ENCODE measurements around the gene CLIP3.

Gene CLIP3

GRCh38 chr19:35993923-35994598 is 38.6 kb downstream of the CLIP3 start:
- Histone ChIP-seq H3K27me3 (replicated peaks in 2 of 5; ENCODE audit: control insufficient read depth in 4 of 5, insufficient read depth in 5 of 5, low read length in 4 of 5) (no peaks in the 10 kb centered on the region), H3K4me1 (ENCODE audit: control extremely low read depth in 1 of 4, control insufficient read depth in 4 of 4, insufficient read depth in 4 of 4, low read length in 3 of 4) (peaks cover 5 to 28% (median 25%) of the 10 kb centered on the region in 4 experiments), H3K9me3 (ENCODE audit: control extremely low read depth in 1 of 5, control insufficient read depth in 4 of 5, insufficient read depth in 2 of 5, low read depth in 1 of 5, low read length in 4 of 5) (no peaks in the 10 kb centered on the region), H3K4me3 (ENCODE audit: control insufficient read depth in 1 of 7, extremely low read depth in 1 of 7, insufficient read depth in 4 of 7, low read depth in 2 of 7, low read length in 6 of 7) (peak overlapping the region in 5 of 7 experiments; percentile 47 to 92 (median 82)), H3K27ac (ENCODE audit: insufficient read depth in 1 of 2, low read depth in 1 of 2, low read length in 2 of 2, poor library complexity in 1 of 2, severe bottlenecking in 2 of 2) (peak overlapping the region in 1 of 2 experiments; percentile 72), H3K36me3 (ENCODE audit: control insufficient read depth in 4 of 4, insufficient read depth in 4 of 4, low read length in 3 of 4) (peaks cover 0 to 15% (median 3%) of the 10 kb centered on the region in 4 experiments)
- DNase-seq = peak; percentile 26 to 49 (median 37)
- POLR2A ChIA-PET = interaction anchor here (1.2 kb wide), 1 partner anchor 20 kb away, joined by 3 read pairs; the partner anchor contains the start of gene ALKBH6
- WGBS (ENCODE audit: insufficient coverage) = 39% methylated on average over 46 of the region's 49 CpGs
- CTCF ChIA-PET = interaction anchor here (0.6 to 3.0 kb wide), 9 partner anchors 10 to 175 kb away, joined by 3 to 11 read pairs (median 4); partner anchors contain the start of gene SYNE4

DNA sequence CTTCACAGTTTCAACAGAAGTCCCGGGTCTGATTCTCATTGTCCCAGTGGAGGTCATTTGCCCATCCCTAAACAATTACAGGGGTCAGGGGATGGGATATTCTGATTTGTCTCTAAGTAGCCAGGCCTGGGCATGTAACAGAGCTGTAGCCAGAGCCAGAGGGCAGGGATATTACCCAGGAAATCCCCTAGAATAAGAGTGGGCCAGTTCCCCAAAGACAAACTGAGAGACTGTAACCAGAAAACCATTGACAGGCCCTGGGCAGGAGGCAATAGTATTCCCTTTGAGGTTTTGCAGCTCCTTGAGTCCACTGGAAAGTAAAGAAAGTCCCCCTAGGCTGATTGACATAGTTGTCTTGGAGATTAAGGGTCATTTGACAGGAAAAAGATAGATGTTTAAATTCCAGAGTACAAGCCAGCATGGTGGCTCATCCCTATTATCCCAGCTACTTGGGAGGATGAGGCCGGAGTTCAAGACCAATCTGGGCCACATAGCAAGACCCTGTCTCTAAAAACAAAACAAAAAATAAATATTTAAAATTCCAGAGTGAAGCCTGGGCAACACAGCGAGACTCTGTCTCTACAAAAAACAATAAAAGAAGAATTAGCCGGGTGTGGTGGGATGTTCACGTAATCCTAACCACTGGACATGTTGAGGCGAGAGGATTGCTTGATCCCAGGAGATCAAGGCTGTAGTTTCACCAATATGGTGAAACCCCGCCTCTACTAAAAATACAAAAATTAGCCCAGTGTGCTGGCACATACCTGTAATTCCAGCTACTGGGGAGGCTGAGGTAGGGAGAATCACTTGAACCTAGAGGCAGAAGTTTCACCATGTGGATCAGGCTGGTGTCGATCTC is 39.5 kb downstream of the CLIP3 start:
- no peak for DNase-seq
- POLR2A ChIA-PET = no interaction called here

GRCh38 chr19:35991731-35992450 is 40.8 kb downstream of the CLIP3 start:
- ChIA-PET POLR2A (no interaction called here), CTCF (interaction anchor here (1.3 to 1.4 kb wide), 4 partner anchors 10 to 67 kb away, joined by 3 to 5 read pairs (median 3); no protein-coding TSS in a partner anchor)
- H3K9me3 ChIP-seq (ENCODE audit: control extremely low read depth in 1 of 5, control insufficient read depth in 4 of 5, insufficient read depth in 2 of 5, low read depth in 1 of 5, low read length in 4 of 5) = no peaks in the 10 kb centered on the region
- no peaks in the 10 kb centered on the region for H3K27me3 ChIP-seq (replicated peaks in 2 of 5; ENCODE audit: control insufficient read depth in 4 of 5, insufficient read depth in 5 of 5, low read length in 4 of 5)
- no peak overlapping the region for H3K4me3 ChIP-seq (ENCODE audit: control insufficient read depth in 1 of 7, extremely low read depth in 1 of 7, insufficient read depth in 4 of 7, low read depth in 2 of 7, low read length in 6 of 7)
- peaks cover 0 to 3% (median 0%) of the 10 kb centered on the region in 4 experiments for H3K36me3 ChIP-seq (ENCODE audit: control insufficient read depth in 4 of 4, insufficient read depth in 4 of 4, low read length in 3 of 4)
- H3K4me1 ChIP-seq (ENCODE audit: control extremely low read depth in 1 of 4, control insufficient read depth in 4 of 4, insufficient read depth in 4 of 4, low read length in 3 of 4) = peaks cover 5 to 31% (median 25%) of the 10 kb centered on the region in 4 experiments
- H3K27ac ChIP-seq (ENCODE audit: insufficient read depth in 1 of 2, low read depth in 1 of 2, low read length in 2 of 2, poor library complexity in 1 of 2, severe bottlenecking in 2 of 2) = no peak overlapping the region
- no peak for DNase-seq
- WGBS (ENCODE audit: insufficient coverage) = 97% methylated on average over 6 of the region's 7 CpGs

More for the DNA sequence above, 39.5 kb downstream of the CLIP3 start:
- CTCF ChIA-PET = interaction anchor here (0.6 to 2.2 kb wide), 9 partner anchors 9 to 176 kb away, joined by 3 to 5 read pairs (median 4); partner anchors contain the start of gene SYNE4
- peaks cover 5 to 28% (median 25%) of the 10 kb centered on the region in 4 experiments for H3K4me1 ChIP-seq (ENCODE audit: control extremely low read depth in 1 of 4, control insufficient read depth in 4 of 4, insufficient read depth in 4 of 4, low read length in 3 of 4)
- no peaks in the 10 kb centered on the region for H3K27me3 ChIP-seq (replicated peaks in 2 of 5; ENCODE audit: control insufficient read depth in 4 of 5, insufficient read depth in 5 of 5, low read length in 4 of 5)
- 100% methylated on average over 4 of the region's 8 CpGs for WGBS (ENCODE audit: insufficient coverage)
- H3K4me3 ChIP-seq (ENCODE audit: control insufficient read depth in 1 of 7, extremely low read depth in 1 of 7, insufficient read depth in 4 of 7, low read depth in 2 of 7, low read length in 6 of 7) = no peak overlapping the region
- no peaks in the 10 kb centered on the region for H3K9me3 ChIP-seq (ENCODE audit: control extremely low read depth in 1 of 5, control insufficient read depth in 4 of 5, insufficient read depth in 2 of 5, low read depth in 1 of 5, low read length in 4 of 5)
- H3K36me3 ChIP-seq (ENCODE audit: control insufficient read depth in 4 of 4, insufficient read depth in 4 of 4, low read length in 3 of 4) = peaks cover 0 to 9% (median 2%) of the 10 kb centered on the region in 4 experiments
- H3K27ac ChIP-seq (ENCODE audit: insufficient read depth in 1 of 2, low read depth in 1 of 2, low read length in 2 of 2, poor library complexity in 1 of 2, severe bottlenecking in 2 of 2) = no peak overlapping the region

DNA sequence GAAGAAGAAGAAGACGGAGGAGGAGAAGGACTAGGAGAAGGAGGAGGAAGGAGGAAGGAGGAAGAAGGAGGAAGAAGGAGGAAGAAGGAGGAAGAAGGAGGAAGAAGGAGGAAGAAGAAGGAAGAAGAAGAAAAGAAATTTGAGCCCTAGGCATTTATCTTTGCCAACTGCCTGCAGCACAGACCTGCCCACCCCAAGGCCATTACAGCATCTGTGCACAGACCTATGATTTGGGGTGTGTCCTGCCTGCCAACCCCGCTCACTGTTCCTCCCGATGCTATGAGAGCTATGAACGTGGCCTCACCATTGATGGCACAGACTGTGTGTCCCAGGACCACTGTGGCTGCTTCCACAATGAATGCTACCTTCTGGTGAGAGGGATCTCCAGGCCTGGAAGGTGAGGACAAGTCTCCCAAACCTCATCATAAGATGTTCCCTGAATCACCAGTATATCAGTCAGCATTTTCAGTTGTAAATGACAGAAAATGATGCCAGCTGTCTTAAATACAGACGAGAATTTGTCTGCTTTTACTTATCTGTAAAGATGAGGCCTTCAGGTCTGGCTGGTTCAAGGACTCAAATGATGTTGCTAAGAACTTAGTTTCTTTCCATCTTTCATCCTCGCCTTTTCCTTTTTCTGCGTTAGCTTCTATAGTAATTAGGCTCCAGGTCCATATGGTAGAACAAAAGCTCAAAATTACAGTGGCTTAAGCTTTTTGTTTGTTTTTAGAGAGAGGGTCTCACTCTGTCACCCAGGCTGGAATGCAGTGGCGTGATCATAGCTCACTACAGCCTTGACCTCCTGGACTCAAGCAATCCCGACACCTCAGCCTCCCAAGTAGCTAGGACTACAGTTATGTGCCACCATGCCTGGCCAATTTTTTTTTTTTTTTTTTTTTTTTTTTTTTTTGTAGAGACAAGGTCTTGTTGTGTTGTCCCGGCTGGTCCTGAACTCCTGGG is 41.6 kb downstream of the CLIP3 start:
- ChIA-PET CTCF (interaction anchor here (1.3 to 1.4 kb wide), 3 partner anchors 20 to 68 kb away, joined by 3 to 5 read pairs (median 3); no protein-coding TSS in a partner anchor), POLR2A (no interaction called here)
- Histone ChIP-seq H3K4me3 (ENCODE audit: control insufficient read depth in 1 of 7, extremely low read depth in 1 of 7, insufficient read depth in 4 of 7, low read depth in 2 of 7, low read length in 6 of 7) (no peak overlapping the region), H3K36me3 (ENCODE audit: control insufficient read depth in 4 of 4, insufficient read depth in 4 of 4, low read length in 3 of 4) (no peaks in the 10 kb centered on the region), H3K27me3 (replicated peaks in 2 of 5; ENCODE audit: control insufficient read depth in 4 of 5, insufficient read depth in 5 of 5, low read length in 4 of 5) (peaks cover 0 to 2% (median 0%) of the 10 kb centered on the region in 5 experiments), H3K27ac (ENCODE audit: insufficient read depth in 1 of 2, low read depth in 1 of 2, low read length in 2 of 2, poor library complexity in 1 of 2, severe bottlenecking in 2 of 2) (no peak overlapping the region), H3K4me1 (ENCODE audit: control extremely low read depth in 1 of 4, control insufficient read depth in 4 of 4, insufficient read depth in 4 of 4, low read length in 3 of 4) (peaks cover 3 to 28% (median 20%) of the 10 kb centered on the region in 4 experiments), H3K9me3 (ENCODE audit: control extremely low read depth in 1 of 5, control insufficient read depth in 4 of 5, insufficient read depth in 2 of 5, low read depth in 1 of 5, low read length in 4 of 5) (no peaks in the 10 kb centered on the region)
- 88% methylated on average over 7 of the region's 10 CpGs for WGBS (ENCODE audit: insufficient coverage)
- DNase-seq = no peak

DNA sequence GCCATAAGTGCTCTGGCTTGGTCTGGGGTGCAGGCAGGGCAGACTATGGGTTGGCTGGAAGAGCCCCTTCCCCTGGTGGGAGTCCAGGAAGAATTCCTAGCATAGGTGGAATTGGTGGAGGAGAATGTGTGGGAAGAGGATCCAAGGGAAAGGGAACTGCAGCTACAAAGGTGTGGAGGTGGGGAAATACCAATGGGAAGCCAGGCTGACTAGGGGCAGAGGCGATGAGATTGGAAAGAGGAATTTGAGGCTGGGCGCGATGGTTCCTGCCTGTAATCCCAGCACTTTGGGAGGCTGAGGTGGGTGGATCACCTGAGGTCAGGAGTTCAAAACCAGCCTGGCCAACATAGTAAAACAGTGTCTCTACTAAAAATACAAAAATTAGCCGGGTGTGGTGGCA is 42.5 kb downstream of the CLIP3 start:
- Histone ChIP-seq H3K4me3 (ENCODE audit: control insufficient read depth in 1 of 7, extremely low read depth in 1 of 7, insufficient read depth in 4 of 7, low read depth in 2 of 7, low read length in 6 of 7) (no peak overlapping the region), H3K4me1 (ENCODE audit: control extremely low read depth in 1 of 4, control insufficient read depth in 4 of 4, insufficient read depth in 4 of 4, low read length in 3 of 4) (peaks cover 0 to 19% (median 11%) of the 10 kb centered on the region in 4 experiments), H3K27ac (ENCODE audit: insufficient read depth in 1 of 2, low read depth in 1 of 2, low read length in 2 of 2, poor library complexity in 1 of 2, severe bottlenecking in 2 of 2) (no peak overlapping the region), H3K27me3 (replicated peaks in 2 of 5; ENCODE audit: control insufficient read depth in 4 of 5, insufficient read depth in 5 of 5, low read length in 4 of 5) (peaks cover 0 to 5% (median 0%) of the 10 kb centered on the region in 5 experiments), H3K36me3 (ENCODE audit: control insufficient read depth in 4 of 4, insufficient read depth in 4 of 4, low read length in 3 of 4) (no peaks in the 10 kb centered on the region), H3K9me3 (ENCODE audit: control extremely low read depth in 1 of 5, control insufficient read depth in 4 of 5, insufficient read depth in 2 of 5, low read depth in 1 of 5, low read length in 4 of 5) (no peaks in the 10 kb centered on the region)
- DNase-seq = no peak
- 94% methylated on average over 3 of the region's 4 CpGs for WGBS (ENCODE audit: insufficient coverage)
- ChIA-PET POLR2A (no interaction called here), CTCF (no interaction called here)

- ChIA-PET POLR2A (no interaction called here), CTCF (no interaction called here)
- Histone ChIP-seq H3K9me3 (ENCODE audit: control extremely low read depth in 1 of 5, control insufficient read depth in 4 of 5, insufficient read depth in 2 of 5, low read depth in 1 of 5, low read length in 4 of 5) (no peaks in the 10 kb centered on the region), H3K4me3 (ENCODE audit: control insufficient read depth in 1 of 7, extremely low read depth in 1 of 7, insufficient read depth in 4 of 7, low read depth in 2 of 7, low read length in 6 of 7) (no peak overlapping the region), H3K4me1 (ENCODE audit: control extremely low read depth in 1 of 4, control insufficient read depth in 4 of 4, insufficient read depth in 4 of 4, low read length in 3 of 4) (peaks cover 0 to 9% (median 5%) of the 10 kb centered on the region in 4 experiments), H3K27ac (ENCODE audit: insufficient read depth in 1 of 2, low read depth in 1 of 2, low read length in 2 of 2, poor library complexity in 1 of 2, severe bottlenecking in 2 of 2) (no peak overlapping the region), H3K27me3 (replicated peaks in 2 of 5; ENCODE audit: control insufficient read depth in 4 of 5, insufficient read depth in 5 of 5, low read length in 4 of 5) (peaks cover 0 to 7% (median under 1%) of the 10 kb centered on the region in 5 experiments), H3K36me3 (ENCODE audit: control insufficient read depth in 4 of 4, insufficient read depth in 4 of 4, low read length in 3 of 4) (no peaks in the 10 kb centered on the region)
- DNase-seq = no peak
- WGBS (ENCODE audit: insufficient coverage) = 100% methylated on average over 2 of the region's 3 CpGs
Observed at GRCh38 chr19:35988824-35989223, 43.8 kb downstream of the CLIP3 start.

Data from common myeloid progenitor, CD34-positive (primary cell).